Astrocyte (in vitro differentiated cells and primary cell): ENCODE data around the gene CIB1. TPM values are rescaled to one million over a fixed set of nuclear protein-coding genes. Genes with fewer than 3 reads are reported as not detected.

ENCODE experiments used
- DNase-seq: peaks from one replicate; pipeline ENCODE4 v3.0.0-alpha.2; 2010; ENCODE audit warnings: low read depth
- FAIRE-seq: peaks from 2 replicates; lab custom pipeline; 2011; peaks lifted over from hg19 to GRCh38; lab: Jason Lieb, UNC
- H2AFZ ChIP-seq: 2 replicates; pipeline ENCODE4 v1.6.0; 2012; ENCODE audit warnings: low read depth, low read length, inconsistent platforms
- H3K27ac ChIP-seq: 2 replicates; pipeline ENCODE4 v1.5.1; 2011; ENCODE audit warnings: low read depth, low read length, inconsistent platforms
- H3K27me3 ChIP-seq: 2 replicates; pipeline ENCODE4 v1.6.0; 2011; ENCODE audit warnings: low read length, inconsistent platforms; ENCODE audit not compliant: insufficient read depth
- H3K36me3 ChIP-seq: 2 replicates; pipeline ENCODE4 v1.5.1; 2011; ENCODE audit warnings: low read length, inconsistent platforms; ENCODE audit not compliant: insufficient read depth
- H3K4me1 ChIP-seq: 2 replicates; pipeline ENCODE4 v1.5.1; 2011; ENCODE audit warnings: low read length, inconsistent platforms; ENCODE audit not compliant: insufficient read depth
- H3K4me2 ChIP-seq: 2 replicates; pipeline ENCODE4 v1.6.0; 2012; ENCODE audit warnings: low read length, inconsistent platforms
- H3K4me3 ChIP-seq: 2 replicates; pipeline ENCODE4 v1.5.1; 2011; ENCODE audit warnings: low read depth, mild to moderate bottlenecking, low read length, inconsistent platforms; ENCODE audit not compliant: insufficient read depth
- H3K79me2 ChIP-seq: 2 replicates; pipeline ENCODE4 v1.6.0; 2012; ENCODE audit warnings: mild to moderate bottlenecking, low read length, inconsistent platforms; ENCODE audit not compliant: insufficient read depth
- H3K9ac ChIP-seq: 2 replicates; pipeline ENCODE4 v1.6.0; 2012; ENCODE audit warnings: mild to moderate bottlenecking, low read length, inconsistent platforms
- H3K9me3 ChIP-seq: 2 replicates; pipeline ENCODE4 v1.5.1; 2012; ENCODE audit warnings: low read depth, mild to moderate bottlenecking, low read length, inconsistent platforms; ENCODE audit not compliant: insufficient read depth
- H4K20me1 ChIP-seq: 2 replicates; pipeline ENCODE4 v1.6.0; 2012; ENCODE audit warnings: low read length, inconsistent platforms; ENCODE audit not compliant: insufficient read depth
- H3K27ac Mint-ChIP-seq: one replicate; pipeline ENCODE4 v1.8.0; 2021; ENCODE audit warnings: mild to moderate bottlenecking, mixed read lengths; ENCODE audit not compliant: unreplicated experiment
- H3K27me3 Mint-ChIP-seq: one replicate; pipeline ENCODE4 v1.8.0; 2021; ENCODE audit warnings: low read depth, mixed read lengths; ENCODE audit not compliant: unreplicated experiment
- H3K36me3 Mint-ChIP-seq: one replicate; pipeline ENCODE4 v1.8.0; 2021; ENCODE audit warnings: low read depth, mixed read lengths; ENCODE audit not compliant: unreplicated experiment
- H3K4me1 Mint-ChIP-seq: one replicate; pipeline ENCODE4 v1.8.0; 2021; ENCODE audit warnings: low read depth, mixed read lengths; ENCODE audit not compliant: unreplicated experiment
- H3K4me3 Mint-ChIP-seq: one replicate; pipeline ENCODE4 v1.8.0; 2021; ENCODE audit warnings: mild to moderate bottlenecking, moderate library complexity, mixed read lengths; ENCODE audit not compliant: unreplicated experiment
- H3K9me3 Mint-ChIP-seq: one replicate; pipeline ENCODE4 v1.8.0; 2021; ENCODE audit warnings: mild to moderate bottlenecking, mixed read lengths; ENCODE audit not compliant: unreplicated experiment
- CTCF ChIP-seq: IDR thresholded peaks from 2 replicates; pipeline ENCODE4 v1.5.1; 2011; ENCODE audit warnings: low read depth, mild to moderate bottlenecking, inconsistent platforms, low read length, moderate library complexity; ENCODE audit not compliant: insufficient read depth
- EZH2 ChIP-seq: IDR thresholded peaks from 2 replicates; pipeline ENCODE4 v1.6.1; 2012; ENCODE audit warnings: mild to moderate bottlenecking, low read length, inconsistent platforms; ENCODE audit not compliant: insufficient read depth
- total RNA-seq: library from RNA; stranded (reverse); gene quantifications from 2 replicates; pipeline ENCODE4 v1.2.1, GENCODE V29; 2021

Gene CIB1
- total RNA-seq, 1 donor from 2014 or later, result 49.6 TPM

GRCh38 chr15:90230071-90230494 lies 3.7 kb downstream of the CIB1 start:
- H3K27ac Mint-ChIP-seq, result no peak overlapping the region
- Histone ChIP-seq H3K4me1 (peaks cover 9% of the 10 kb centered on the region), H2AFZ (no peak overlapping the region), H3K79me2 (peaks cover 20% of the 10 kb centered on the region), H3K27ac (no peak overlapping the region), H3K9ac (no peak overlapping the region), H3K36me3 (peaks cover 8% of the 10 kb centered on the region), H3K9me3 (no peaks in the 10 kb centered on the region), H4K20me1 (peaks cover 21% of the 10 kb centered on the region), H3K27me3 (no peaks in the 10 kb centered on the region), H3K4me2 (no peak overlapping the region), H3K4me3 (no peak overlapping the region)
- TF ChIP-seq CTCF (no peak), EZH2 (no peak)
- H3K4me3 Mint-ChIP-seq, result no peak overlapping the region
- peaks cover 8% of the 10 kb centered on the region for H3K36me3 Mint-ChIP-seq
- H3K27me3 Mint-ChIP-seq, result no peaks in the 10 kb centered on the region
- no peak for FAIRE-seq
- no peak for DNase-seq
- H3K4me1 Mint-ChIP-seq, result peaks cover 9% of the 10 kb centered on the region
- H3K9me3 Mint-ChIP-seq, result no peaks in the 10 kb centered on the region

- peaks cover 3% of the 10 kb centered on the region for H3K4me1 ChIP-seq
- FAIRE-seq, result no peak
These were observed 4.8 kb downstream of the CIB1 start for GRCh38 chr15:90228960-90229359.

More at GRCh38 chr15:90228960-90229359, 4.8 kb downstream of the CIB1 start:
- no peak overlapping the region for H2AFZ ChIP-seq
- no peak overlapping the region for H3K4me2 ChIP-seq
- Mint-ChIP-seq H3K27ac (no peak overlapping the region), H3K27me3 (no peaks in the 10 kb centered on the region), H3K36me3 (peaks cover 8% of the 10 kb centered on the region), H3K9me3 (no peaks in the 10 kb centered on the region), H3K4me3 (no peak overlapping the region), H3K4me1 (peaks cover 5% of the 10 kb centered on the region)
- DNase-seq, result no peak
- no peak overlapping the region for H3K9ac ChIP-seq
- no peak overlapping the region for H3K27ac ChIP-seq
- H3K9me3 ChIP-seq, result no peaks in the 10 kb centered on the region
- TF ChIP-seq CTCF, result no peak
- TF ChIP-seq EZH2, result no peak
- H3K79me2 ChIP-seq, result peaks cover 20% of the 10 kb centered on the region
- H3K27me3 ChIP-seq, result no peaks in the 10 kb centered on the region
- no peak overlapping the region for H3K4me3 ChIP-seq
- H3K36me3 ChIP-seq, result peaks cover 8% of the 10 kb centered on the region
- peaks cover 21% of the 10 kb centered on the region for H4K20me1 ChIP-seq
